ENCODE data around the gene CARD14.

CARD14 gene

DNA sequence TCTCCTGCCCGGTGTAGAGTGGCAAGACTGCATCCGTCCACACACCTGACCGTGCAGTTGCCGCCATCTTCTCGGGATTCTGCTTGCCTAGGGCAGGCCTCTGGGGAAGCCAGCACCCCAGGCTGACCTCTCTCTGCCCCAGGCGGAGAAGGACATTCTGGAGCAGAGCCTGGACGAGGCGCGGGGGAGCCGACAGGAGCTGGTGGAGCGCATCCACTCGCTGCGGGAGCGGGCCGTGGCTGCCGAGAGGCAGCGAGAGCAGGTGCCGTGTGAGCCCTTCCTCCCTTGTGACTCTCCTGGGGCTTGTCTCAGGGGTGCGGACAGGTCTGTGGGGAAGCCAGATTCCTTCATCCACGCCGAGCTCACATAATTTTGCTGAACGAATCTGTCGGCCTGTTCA is 19.8 kb downstream of the CARD14 start:
- Histone ChIP-seq H3K27me3 (ENCODE audit: control insufficient read depth, insufficient read depth, low read length) (no peaks in the 10 kb centered on the region), H2AFZ (no peak overlapping the region), H3K79me2 (no peaks in the 10 kb centered on the region), H3K9me3 (ENCODE audit: control insufficient read depth, low read length) (no peaks in the 10 kb centered on the region), H3K4me1 (no peaks in the 10 kb centered on the region), H3K9ac (no peak overlapping the region), H3K27ac (no peak overlapping the region), H3K4me3 (ENCODE audit: low read depth, low read length) (no peak overlapping the region), H3K36me3 (ENCODE audit: control insufficient read depth, insufficient read depth, low read length) (no peaks in the 10 kb centered on the region), H3K4me2 (ENCODE audit: low read length) (no peak overlapping the region)
- TF ChIP-seq CTCF (IDR thresholded peaks at IDR 0.05): no peak

DNA sequence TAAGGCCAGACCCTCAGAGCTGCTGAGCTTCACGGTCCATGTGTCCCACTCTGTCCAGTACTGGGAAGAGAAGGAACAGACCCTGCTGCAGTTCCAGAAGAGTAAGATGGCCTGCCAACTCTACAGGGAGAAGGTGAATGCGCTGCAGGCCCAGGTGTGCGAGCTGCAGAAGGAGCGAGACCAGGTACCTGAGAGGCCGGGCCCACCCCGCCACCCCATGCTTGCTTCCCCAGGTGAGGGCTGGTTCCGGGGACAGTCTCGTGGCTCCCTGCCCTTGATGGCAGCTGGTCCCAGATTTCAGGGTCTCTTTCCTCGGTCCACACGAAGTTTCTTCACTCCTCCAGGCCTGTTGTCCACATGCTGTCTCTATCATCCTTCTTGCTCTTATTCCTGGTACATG is 20.9 kb downstream of the CARD14 start:
- H3K27ac ChIP-seq: no peak overlapping the region
- H3K36me3 ChIP-seq (ENCODE audit: control insufficient read depth, insufficient read depth, low read length): no peaks in the 10 kb centered on the region
- no peak overlapping the region for H3K9ac ChIP-seq
- H3K4me2 ChIP-seq (ENCODE audit: low read length): no peak overlapping the region
- no peak overlapping the region for H3K4me3 ChIP-seq (ENCODE audit: low read depth, low read length)
- H3K27me3 ChIP-seq (ENCODE audit: control insufficient read depth, insufficient read depth, low read length): no peaks in the 10 kb centered on the region
- H2AFZ ChIP-seq: no peak overlapping the region
- no peaks in the 10 kb centered on the region for H3K79me2 ChIP-seq
- H3K9me3 ChIP-seq (ENCODE audit: control insufficient read depth, low read length): no peaks in the 10 kb centered on the region
- TF ChIP-seq CTCF (IDR thresholded peaks at IDR 0.05): no peak
- H3K4me1 ChIP-seq: no peaks in the 10 kb centered on the region

DNA sequence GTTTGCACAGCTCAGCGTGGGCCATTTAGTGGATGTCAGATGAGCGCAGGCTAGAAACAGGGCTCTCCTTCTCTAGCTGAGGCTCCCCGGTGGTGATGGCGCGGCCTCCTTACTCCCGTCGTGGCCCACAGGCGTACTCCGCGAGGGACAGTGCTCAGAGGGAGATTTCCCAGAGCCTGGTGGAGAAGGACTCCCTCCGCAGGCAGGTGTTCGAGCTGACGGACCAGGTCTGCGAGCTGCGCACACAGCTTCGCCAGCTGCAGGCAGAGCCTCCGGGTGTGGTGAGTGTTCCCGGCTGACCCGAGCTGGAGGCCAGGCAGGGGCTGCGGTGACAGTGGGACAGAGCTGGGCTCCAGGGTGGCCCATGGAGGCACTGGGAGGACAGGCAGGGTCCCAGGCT is 21.4 kb downstream of the CARD14 start:
- H3K9ac ChIP-seq: no peak overlapping the region
- no peak overlapping the region for H3K4me2 ChIP-seq (ENCODE audit: low read length)
- H3K79me2 ChIP-seq: no peaks in the 10 kb centered on the region
- no peak overlapping the region for H3K4me3 ChIP-seq (ENCODE audit: low read depth, low read length)
- no peaks in the 10 kb centered on the region for H3K9me3 ChIP-seq (ENCODE audit: control insufficient read depth, low read length)
- no peaks in the 10 kb centered on the region for H3K27me3 ChIP-seq (ENCODE audit: control insufficient read depth, insufficient read depth, low read length)
- no peak overlapping the region for H3K27ac ChIP-seq
- H2AFZ ChIP-seq: no peak overlapping the region
- no peak for TF ChIP-seq CTCF (IDR thresholded peaks at IDR 0.05)
- no peaks in the 10 kb centered on the region for H3K4me1 ChIP-seq
- no peaks in the 10 kb centered on the region for H3K36me3 ChIP-seq (ENCODE audit: control insufficient read depth, insufficient read depth, low read length)

GRCh38 chr17:80191865-80192661 is 22.2 kb downstream of the CARD14 start:
- TF ChIP-seq CTCF (IDR thresholded peaks at IDR 0.05): no peak
- Histone ChIP-seq H2AFZ (no peak overlapping the region), H3K79me2 (no peaks in the 10 kb centered on the region), H3K27me3 (ENCODE audit: control insufficient read depth, insufficient read depth, low read length) (no peaks in the 10 kb centered on the region), H3K9me3 (ENCODE audit: control insufficient read depth, low read length) (no peaks in the 10 kb centered on the region), H3K4me1 (no peaks in the 10 kb centered on the region), H3K36me3 (ENCODE audit: control insufficient read depth, insufficient read depth, low read length) (no peaks in the 10 kb centered on the region), H3K27ac (no peak overlapping the region), H3K4me3 (ENCODE audit: low read depth, low read length) (no peak overlapping the region), H3K9ac (no peak overlapping the region), H3K4me2 (ENCODE audit: low read length) (no peak overlapping the region)

GRCh38 chr17:80195141-80195540 is 25.3 kb downstream of the CARD14 start:
- Histone ChIP-seq H3K4me1 (no peaks in the 10 kb centered on the region), H3K4me2 (ENCODE audit: low read length) (no peak overlapping the region), H3K27ac (no peak overlapping the region), H3K4me3 (ENCODE audit: low read depth, low read length) (no peak overlapping the region), H3K9me3 (ENCODE audit: control insufficient read depth, low read length) (no peaks in the 10 kb centered on the region), H3K79me2 (no peaks in the 10 kb centered on the region), H3K9ac (no peak overlapping the region), H3K27me3 (ENCODE audit: control insufficient read depth, insufficient read depth, low read length) (no peaks in the 10 kb centered on the region), H2AFZ (no peak overlapping the region), H3K36me3 (ENCODE audit: control insufficient read depth, insufficient read depth, low read length) (no peaks in the 10 kb centered on the region)
- TF ChIP-seq CTCF (IDR thresholded peaks at IDR 0.05): no peak
